GM10266 (cell line): ENCODE measurements around the gene SLC51A.

Experiments
- DNase-seq: peaks from one replicate; pipeline ENCODE4 v3.0.0; 2012; ENCODE audit errors: extremely low spot score
- CTCF ChIP-seq: IDR thresholded peaks from 2 replicates; pipeline ENCODE4 v1.5.1; 2012; ENCODE audit warnings: mild to moderate bottlenecking, low read depth; ENCODE audit not compliant: control insufficient read depth, insufficient read depth; ENCODE audit errors: missing control alignments

SLC51A gene

GRCh38 chr3:196214783-196215441 lies 1.4 kb upstream of the SLC51A start:
- no peak for TF ChIP-seq CTCF
- no peak for DNase-seq

GRCh38 chr3:196215493-196216020 lies 777 bp upstream of the SLC51A start:
- no peak for TF ChIP-seq CTCF
- DNase-seq = no peak

- no peak for DNase-seq
- no peak for TF ChIP-seq CTCF
Observed at GRCh38 chr3:196216681-196217211, 412 bp downstream of the SLC51A start.

- TF ChIP-seq CTCF = no peak
- no peak for DNase-seq
Observed at GRCh38 chr3:196217307-196218154, 1.2 kb downstream of the SLC51A start.

GRCh38 chr3:196218155-196218712 lies 1.9 kb downstream of the SLC51A start:
- no peak for DNase-seq
- no peak for TF ChIP-seq CTCF

- peak; percentile 84 for DNase-seq
- TF ChIP-seq CTCF = no peak
Observed at GRCh38 chr3:196219194-196219969, 3.0 kb downstream of the SLC51A start.
